HCT116 (cell line): ENCODE results near the gene ZNF8. TPM values are rescaled to one million over a fixed set of nuclear protein-coding genes. Genes with fewer than 3 reads are reported as not detected.

ENCODE experiments used
- ATAC-seq: fragments of 200-7000 bp; cut with Tn5 transposase; 2 replicates; pipeline ENCODE4 v1.9.1; 2020; ENCODE audit warnings: mild to moderate bottlenecking, moderate library complexity
- BruUV-seq: library from RNA; stranded (reverse); fragments of 400-500 nt; replicated peaks from 2 replicates; lab custom pipeline; 2021; lab: Mats Ljungman, UMichigan
- CTCF ChIA-PET: fragments of 300-600 bp; sonication (Branson Sonifier 250); formaldehyde crosslinking; loops from one replicate; lab custom pipeline; 2021; ENCODE audit warnings: antibody characterized with exemption; lab: Charles Lee
- POLR2A ChIA-PET: fragments of 300-600, 350-600 bp; sonication (Branson Sonifier 250); formaldehyde crosslinking; loops from one replicate; lab custom pipeline; 2021; ENCODE audit warnings: antibody characterized with exemption; lab: Charles Lee
- RAD21 ChIA-PET, 2 experiments: fragments of 300-600 bp; sonication (Branson Sonifier 250); formaldehyde crosslinking; loops; one replicate each; lab custom pipeline; 2023; ENCODE audit warnings: low total read pairs in 2 of 2; ENCODE audit not compliant: uncharacterized antibody in 2 of 2, unreplicated experiment in 2 of 2, low non-redundant PET in 1 of 2; lab: Charles Lee
- DNase-seq: peaks from one replicate; pipeline ENCODE4 v3.0.0-alpha.2; 2010; ENCODE audit warnings: low read depth, low spot score
- H2AFZ ChIP-seq: fragments of 200-600 bp; shearing (Covaris generic), sonication (generic); 2 replicates; pipeline ENCODE4 v1.6.1; 2017; ENCODE audit warnings: low read depth, mixed run types, mixed read lengths, antibody characterized with exemption, low read length; ENCODE audit not compliant: poor library complexity, severe bottlenecking
- H3K27ac ChIP-seq: 2 replicates; pipeline ENCODE4 v1.5.1; 2012; ENCODE audit warnings: low read depth, low read length
- H3K27me3 ChIP-seq: fragments of 200-600 bp; sonication (generic); 2 replicates; pipeline ENCODE4 v1.6.1; 2016; ENCODE audit warnings: mixed run types, low read length, mixed read lengths; ENCODE audit not compliant: insufficient read depth
- H3K36me3 ChIP-seq, 2 experiments: fragments of 200-500 bp in 1 of 2; fragments of 200-600 bp in 1 of 2; sonication (Bioruptor generic) in 1 of 2; sonication (generic) in 1 of 2; 2 replicates each; pipeline versions ENCODE4 v1.5.1 to v1.6.1; 2014 to 2016; ENCODE audit warnings: low read length in 2 of 2, inconsistent platforms in 1 of 2, mixed read lengths in 1 of 2, mixed run types in 1 of 2; ENCODE audit not compliant: insufficient read depth in 2 of 2, control insufficient read depth in 1 of 2
- H3K4me1 ChIP-seq, 2 experiments: fragments of 200-600 bp in 1 of 2; sonication (generic) in 1 of 2; 2 replicates each; pipeline versions ENCODE4 v1.5.1 to v1.6.1; 2012 to 2017; ENCODE audit warnings: low read length in 2 of 2, inconsistent platforms in 1 of 2, mild to moderate bottlenecking in 1 of 2, mixed read lengths in 1 of 2, mixed run types in 1 of 2, moderate library complexity in 1 of 2; ENCODE audit not compliant: insufficient read depth in 2 of 2, control insufficient read depth in 1 of 2
- H3K4me2 ChIP-seq: fragments of 200-600 bp; sonication (generic); 2 replicates; pipeline ENCODE4 v1.6.1; 2017; ENCODE audit warnings: mixed run types, low read length, mixed read lengths
- H3K4me3 ChIP-seq, 2 experiments: fragments of 200-600 bp in 1 of 2; sonication (generic) in 1 of 2; replicated peaks in 1 of 2; 2 replicates each; pipeline ENCODE4 v1.5.1; 2011 to 2016; ENCODE audit warnings: low read length in 2 of 2, control low read depth in 1 of 2, low read depth in 1 of 2, mild to moderate bottlenecking in 1 of 2, mixed read lengths in 1 of 2, mixed run types in 1 of 2
- H3K79me2 ChIP-seq: fragments of 200-600 bp; sonication (generic); 2 replicates; pipeline ENCODE4 v1.6.1; 2017; ENCODE audit warnings: mild to moderate bottlenecking, mixed run types, low read length, moderate library complexity, mixed read lengths; ENCODE audit not compliant: insufficient read depth
- H3K9ac ChIP-seq: fragments of 200-600 bp; sonication (generic); 2 replicates; pipeline ENCODE4 v1.6.1; 2016; ENCODE audit warnings: low read length, mixed read lengths
- H3K9me2 ChIP-seq: fragments of 200-600 bp; sonication (generic), shearing (Covaris generic); 2 replicates; pipeline ENCODE4 v1.6.1; 2017; ENCODE audit warnings: mixed run types, mild to moderate bottlenecking, moderate library complexity; ENCODE audit not compliant: insufficient read depth
- H3K9me3 ChIP-seq, 2 experiments: fragments of 200-500 bp in 1 of 2; fragments of 200-600 bp in 1 of 2; sonication (Bioruptor generic) in 1 of 2; sonication (generic) in 1 of 2; 2 replicates each; pipeline ENCODE4 v1.6.1; 2014 to 2017; ENCODE audit warnings: low read length in 2 of 2, mixed read lengths in 2 of 2, inconsistent platforms in 1 of 2, low read depth in 1 of 2, mild to moderate bottlenecking in 1 of 2, mixed run types in 1 of 2, moderate library complexity in 1 of 2; ENCODE audit not compliant: control insufficient read depth in 1 of 2, insufficient read depth in 1 of 2
- H4K20me1 ChIP-seq: fragments of 200-600 bp; sonication (generic), shearing (Covaris generic); 2 replicates; pipeline ENCODE4 v1.6.1; 2017; ENCODE audit warnings: mixed run types, mild to moderate bottlenecking, moderate library complexity; ENCODE audit not compliant: insufficient read depth
- ELF1 ChIP-seq: IDR thresholded peaks from 2 replicates; pipeline ENCODE4 v1.6.1; 2012; ENCODE audit warnings: low read depth, borderline replicate concordance
- EZH2phosphoT487 ChIP-seq: fragments of 200-600 bp; IDR thresholded peaks from 2 replicates; pipeline ENCODE4 v1.6.1; 2018; ENCODE audit warnings: antibody characterized with exemption, borderline replicate concordance
- FOSL1 ChIP-seq: IDR thresholded peaks from 2 replicates; pipeline ENCODE4 v1.6.1; 2012; ENCODE audit warnings: low read depth
- POLR2A ChIP-seq: IDR thresholded peaks from 2 replicates; pipeline ENCODE4 v1.7.0; 2011; ENCODE audit warnings: borderline replicate concordance; ENCODE audit not compliant: insufficient read depth, insufficient read length; ENCODE audit errors: extremely low read depth
- RAD21 ChIP-seq: IDR thresholded peaks from 2 replicates; pipeline ENCODE4 v1.6.1; 2012; ENCODE audit warnings: low read depth, mild to moderate bottlenecking
- SIN3A ChIP-seq: IDR thresholded peaks from 2 replicates; pipeline ENCODE4 v1.6.1; 2012; ENCODE audit warnings: low read depth
- SRF ChIP-seq: IDR thresholded peaks from 2 replicates; pipeline ENCODE4 v1.6.1; 2012; ENCODE audit warnings: low read depth
- TCF7L2 ChIP-seq: IDR thresholded peaks from 2 replicates; pipeline ENCODE4 v1.7.0; 2011; ENCODE audit warnings: borderline replicate concordance, inconsistent platforms; ENCODE audit not compliant: insufficient read depth, insufficient read length; ENCODE audit errors: extremely low read depth
- ZBTB33 ChIP-seq: IDR thresholded peaks from 2 replicates; pipeline ENCODE4 v1.6.1; 2011; ENCODE audit warnings: mild to moderate bottlenecking, low read length, moderate library complexity; ENCODE audit not compliant: insufficient replicate concordance; ENCODE audit errors: extremely low read depth
- ZNF274 ChIP-seq: fragments of 200-500 bp; sonication (Bioruptor generic); IDR thresholded peaks from 2 replicates; pipeline ENCODE4 v1.6.1; 2014; ENCODE audit warnings: mild to moderate bottlenecking, low read depth, low read length, inconsistent platforms
- intact Hi-C: fragments of 100-400 bp; cut with micrococcal nuclease; formaldehyde crosslinking; loops from 2 replicates; pipeline ENCODE4 v1.10.0; 2022
- total RNA-seq: library from RNA; stranded (reverse); gene quantifications from one replicate; pipeline ENCODE4 v1.2.1, GENCODE V29; 2021; ENCODE audit not compliant: unreplicated experiment

The ZNF8 gene
- total RNA-seq, 1 experiment from 2014 or later = 6.4 TPM

- Histone ChIP-seq H3K4me2 (no peak overlapping the region), H3K79me2 (no peaks in the 10 kb centered on the region), H3K4me3 (no peak overlapping the region), H3K9me3 (no peaks in the 10 kb centered on the region), H3K9ac (no peak overlapping the region), H2AFZ (no peak overlapping the region), H3K36me3 (no peaks in the 10 kb centered on the region), H3K27ac (no peak overlapping the region), H3K9me2 (no peaks in the 10 kb centered on the region), H4K20me1 (no peaks in the 10 kb centered on the region), H3K27me3 (no peaks in the 10 kb centered on the region), H3K4me1 (no peaks in the 10 kb centered on the region)
- CTCF ChIA-PET = no interaction called here
- POLR2A ChIA-PET = no interaction called here
- ATAC-seq (no peak), DNase-seq (no peak)
- no TSS peak for BruUV-seq
- TF ChIP-seq TCF7L2 (no peak), EZH2phosphoT487 (no peak), POLR2A (no peak), SIN3A (no peak), FOSL1 (no peak), RAD21 (no peak), SRF (no peak), ZNF274 (no peak), ZBTB33 (no peak), ELF1 (no peak)
- RAD21 ChIA-PET = interaction anchor here in 1 of 2 experiments (0.6 kb wide), 1 partner anchor 27 kb away, joined by 3 read pairs; no protein-coding TSS in a partner anchor
- intact Hi-C loops = no loop called here
Measured at GRCh38 chr19:58349590-58349989, 70.8 kb downstream of the ZNF8 start.
